Sigmoid colon (tissue), 7 donors: ENCODE measurements around the gene TSPYL4. TPM values are rescaled to one million over a fixed set of nuclear protein-coding genes. Genes with fewer than 3 reads are reported as not detected.

Experiments used
- DNase-seq: peaks from one replicate; pipeline ENCODE4 v3.0.0-alpha.2; 2019
- H3K27ac ChIP-seq, 4 donors: fragments of 200-600 bp; sonication (generic); one replicate each; pipeline ENCODE4 v1.5.1; 2016 to 2019; ENCODE audit warnings: mild to moderate bottlenecking in 1 of 4
- H3K27me3 ChIP-seq, 3 donors: fragments of 200-600 bp; sonication (generic); one replicate each; pipeline ENCODE4 v1.5.1; 2019; ENCODE audit warnings: mild to moderate bottlenecking in 1 of 3
- H3K36me3 ChIP-seq, 4 donors: fragments of 200-600 bp; sonication (generic); one replicate each; pipeline ENCODE4 v1.5.1; 2016 to 2019
- H3K4me1 ChIP-seq, 4 donors: fragments of 200-600 bp; sonication (generic); one replicate each; pipeline ENCODE4 v1.5.1; 2017 to 2019
- H3K4me3 ChIP-seq, 4 donors: fragments of 200-600 bp; sonication (generic); one replicate each; pipeline ENCODE4 v1.5.1; 2017 to 2019; ENCODE audit warnings: mild to moderate bottlenecking in 2 of 4, moderate library complexity in 1 of 4
- H3K9me3 ChIP-seq, 4 donors: fragments of 200-600 bp in 3 of 4; sonication (generic) in 3 of 4; one replicate each; pipeline versions ENCODE4 v1.5.1 to v1.6.1; 2013 to 2019
- CTCF ChIP-seq, 4 experiments: fragments of 450-650 bp in 3 of 4; fragments of 200-600 bp in 1 of 4; IDR thresholded peaks; one replicate each; pipeline ENCODE4 v1.5.1; 2016 to 2019; ENCODE audit warnings: antibody characterized with exemption in 4 of 4, mild to moderate bottlenecking in 3 of 4, moderate library complexity in 2 of 4
- EP300 ChIP-seq, 4 donors: sonication (generic); formaldehyde crosslinking; IDR thresholded peaks; one replicate each; pipeline ENCODE4 v1.6.1; 2017; ENCODE audit warnings: antibody characterized with exemption in 4 of 4
- POLR2A ChIP-seq, 2 donors: fragments of 450-650 bp; IDR thresholded peaks; one replicate each; pipeline ENCODE4 v1.6.1; 2016; ENCODE audit warnings: antibody characterized with exemption in 2 of 2, mild to moderate bottlenecking in 2 of 2, moderate library complexity in 2 of 2
- POLR2AphosphoS5 ChIP-seq, 4 donors: sonication (generic); formaldehyde crosslinking; IDR thresholded peaks; one replicate each; pipeline ENCODE4 v1.6.1; 2017; ENCODE audit warnings: antibody characterized with exemption in 4 of 4
- WGBS, 2 donors: extraction: QIAGEN DNeasy Blood & Tissue Kit; methylation state at CpG; one replicate each; pipeline ENCODE4 v1.1.7; 2013; 5-methylcytosine and 5-hydroxymethylcytosine counted together
- intact Hi-C: fragments of 100-400 bp; cut with DNase I; formaldehyde crosslinking; loops from one replicate; pipeline ENCODE4 v1.15.1; 2023
- polyA plus RNA-seq, 3 donors: library from polyadenylated mRNA; stranded (reverse); fragments of 200-250 nt; gene quantifications; one replicate each; pipeline ENCODE4 v1.2.3, GENCODE V29; 2013
- total RNA-seq, 4 donors: library from RNA; depleted of rRNA; stranded (reverse); fragments of >200 nt; gene quantifications; one replicate each; pipeline ENCODE4 v1.1.0, GENCODE V29; 2016
- donor health status: healthy with polysubstance abuse.
- donor health status: Bipolar disorder and iron deficiency.
- donor health status: healthy.

Gene TSPYL4
- total and polyA plus RNA-seq, 7 donors, result 3.0 to 18.5 (median 15.1) TPM

GRCh38 chr6:116221067-116221466, 32.8 kb downstream of the TSPYL4 start:
- intact Hi-C loops, result no loop called here
- Histone ChIP-seq H3K27ac (no peak overlapping the region), H3K4me3 (no peak overlapping the region), H3K36me3 (peaks cover 0 to 12% (median 0%) of the 10 kb centered on the region in 4 donors), H3K27me3 (no peaks in the 10 kb centered on the region), H3K9me3 (no peaks in the 10 kb centered on the region), H3K4me1 (no peaks in the 10 kb centered on the region)
- TF ChIP-seq EP300 (IDR thresholded peaks at IDR 0.05) (no peak), CTCF (IDR thresholded peaks at IDR 0.05) (no peak), POLR2AphosphoS5 (IDR thresholded peaks at IDR 0.05) (no peak), POLR2A (IDR thresholded peaks at IDR 0.05) (no peak)
- 84 to 87% methylated on average over 3 of the region's 3 CpGs for WGBS, 2 donors
- no peak for DNase-seq

GRCh38 chr6:116218866-116219265, 35.0 kb downstream of the TSPYL4 start:
- Histone ChIP-seq H3K9me3 (no peaks in the 10 kb centered on the region), H3K36me3 (peaks cover 0 to 12% (median 0%) of the 10 kb centered on the region in 4 donors), H3K4me1 (no peaks in the 10 kb centered on the region), H3K27ac (no peak overlapping the region), H3K4me3 (no peak overlapping the region), H3K27me3 (no peaks in the 10 kb centered on the region)
- 80 to 93% methylated on average over 5 of the region's 5 CpGs for WGBS, 2 donors
- TF ChIP-seq EP300 (IDR thresholded peaks at IDR 0.05), result no peak
- TF ChIP-seq CTCF (IDR thresholded peaks at IDR 0.05), result no peak
- TF ChIP-seq POLR2AphosphoS5 (IDR thresholded peaks at IDR 0.05), result no peak
- TF ChIP-seq POLR2A (IDR thresholded peaks at IDR 0.05), result no peak
- intact Hi-C loops, result no loop called here
- DNase-seq, result no peak

GRCh38 chr6:116218172-116218633, 35.7 kb downstream of the TSPYL4 start:
- Histone ChIP-seq H3K36me3 (peaks cover 0 to 7% (median 0%) of the 10 kb centered on the region in 4 donors), H3K9me3 (no peaks in the 10 kb centered on the region), H3K27me3 (no peaks in the 10 kb centered on the region), H3K27ac (no peak overlapping the region), H3K4me1 (no peaks in the 10 kb centered on the region), H3K4me3 (no peak overlapping the region)
- no peak for TF ChIP-seq POLR2AphosphoS5 (IDR thresholded peaks at IDR 0.05)
- peak in 3 of 4 experiments; percentile 19 to 49 (median 31) for TF ChIP-seq CTCF (IDR thresholded peaks at IDR 0.05)
- DNase-seq, result no peak
- intact Hi-C loops, result no loop called here
- WGBS, 2 donors, result 58 to 63% methylated on average over 3 of the region's 3 CpGs

- Histone ChIP-seq H3K4me1 (no peaks in the 10 kb centered on the region), H3K27me3 (no peaks in the 10 kb centered on the region), H3K36me3 (peaks cover 0 to 3% (median 0%) of the 10 kb centered on the region in 4 donors), H3K9me3 (no peaks in the 10 kb centered on the region), H3K27ac (no peak overlapping the region), H3K4me3 (no peak overlapping the region)
- TF ChIP-seq CTCF (IDR thresholded peaks at IDR 0.05) (peak in 2 of 4 experiments; percentile 25 to 44), POLR2A (IDR thresholded peaks at IDR 0.05) (no peak)
- WGBS, 2 donors, result 1 to 4% methylated on average over 1 of the region's 1 CpG
- DNase-seq, result no peak
- intact Hi-C loops, result no loop called here
These were observed 36.8 kb downstream of the TSPYL4 start for GRCh38 chr6:116217069-116217468.

DNA sequence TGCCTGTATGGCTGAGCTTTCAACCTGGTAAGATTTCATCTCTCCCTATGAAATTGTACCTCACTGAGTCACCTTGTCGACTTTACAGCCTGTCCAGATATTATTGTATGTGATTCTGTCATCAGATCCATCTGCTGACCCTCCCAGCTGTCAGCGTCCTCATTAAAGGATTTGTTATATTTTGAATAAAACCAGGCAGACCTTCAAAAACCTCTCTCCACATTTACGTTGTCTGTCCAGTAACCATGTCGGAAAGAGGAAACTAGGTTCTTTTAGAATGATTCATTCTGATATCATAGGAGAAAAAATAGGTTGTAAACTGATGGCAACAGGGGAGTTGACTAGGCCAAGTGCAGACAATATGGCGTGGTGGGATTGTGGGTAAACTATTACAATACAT, 38.5 kb downstream of the TSPYL4 start:
- no peak for DNase-seq
- Histone ChIP-seq H3K4me3 (no peak overlapping the region), H3K27me3 (no peaks in the 10 kb centered on the region), H3K36me3 (peaks cover 0 to 3% (median 0%) of the 10 kb centered on the region in 4 donors), H3K27ac (no peak overlapping the region), H3K9me3 (no peaks in the 10 kb centered on the region), H3K4me1 (peaks cover 0 to 6% (median 4%) of the 10 kb centered on the region in 4 donors)
- intact Hi-C loops, result no loop called here
- 92 to 95% methylated on average over 5 of the region's 5 CpGs for WGBS, 2 donors
- TF ChIP-seq EP300 (IDR thresholded peaks at IDR 0.05), result no peak
- TF ChIP-seq CTCF (IDR thresholded peaks at IDR 0.05), result no peak
- TF ChIP-seq POLR2A (IDR thresholded peaks at IDR 0.05), result no peak
- TF ChIP-seq POLR2AphosphoS5 (IDR thresholded peaks at IDR 0.05), result no peak
